OCI-LY3 (cell line): ENCODE data around the gene HMGCLL1.

Source experiments
- EZH2phosphoT487 ChIP-seq: fragments of 200-600 bp; shearing (Covaris generic); IDR thresholded peaks from 2 replicates; pipeline ENCODE4 v1.6.1; 2018; ENCODE audit warnings: antibody characterized with exemption, mixed run types, low read depth
- TF ChIP-seq, protein P1 (sequence below): fragments of 200-600, 300-600 bp; sonication (generic); IDR thresholded peaks from 2 replicates; pipeline ENCODE4 v1.5.1; 2014; ENCODE audit warnings: antibody characterized with exemption, low read length, low read depth

DNA sequence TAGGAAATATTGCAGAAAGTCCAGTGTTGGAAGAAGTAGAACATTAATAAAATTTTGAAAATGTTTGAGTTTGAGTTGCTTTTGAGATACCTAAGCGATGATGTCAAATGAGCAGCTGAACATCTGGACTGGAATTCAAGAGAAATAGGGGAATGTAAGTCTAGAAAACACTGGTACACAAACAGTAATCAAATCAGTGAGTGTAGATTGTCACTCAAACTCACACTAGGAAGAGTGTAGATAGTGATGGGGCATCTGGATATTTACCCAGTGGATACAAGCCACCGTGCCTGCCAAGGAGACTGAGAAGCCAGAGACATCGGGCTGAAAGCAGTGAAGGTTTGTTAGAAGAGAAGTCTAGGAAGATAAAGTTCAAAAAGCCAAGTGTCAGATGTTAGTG is 2.2 kb downstream of the HMGCLL1 start:
- TF ChIP-seq, protein P1, sequence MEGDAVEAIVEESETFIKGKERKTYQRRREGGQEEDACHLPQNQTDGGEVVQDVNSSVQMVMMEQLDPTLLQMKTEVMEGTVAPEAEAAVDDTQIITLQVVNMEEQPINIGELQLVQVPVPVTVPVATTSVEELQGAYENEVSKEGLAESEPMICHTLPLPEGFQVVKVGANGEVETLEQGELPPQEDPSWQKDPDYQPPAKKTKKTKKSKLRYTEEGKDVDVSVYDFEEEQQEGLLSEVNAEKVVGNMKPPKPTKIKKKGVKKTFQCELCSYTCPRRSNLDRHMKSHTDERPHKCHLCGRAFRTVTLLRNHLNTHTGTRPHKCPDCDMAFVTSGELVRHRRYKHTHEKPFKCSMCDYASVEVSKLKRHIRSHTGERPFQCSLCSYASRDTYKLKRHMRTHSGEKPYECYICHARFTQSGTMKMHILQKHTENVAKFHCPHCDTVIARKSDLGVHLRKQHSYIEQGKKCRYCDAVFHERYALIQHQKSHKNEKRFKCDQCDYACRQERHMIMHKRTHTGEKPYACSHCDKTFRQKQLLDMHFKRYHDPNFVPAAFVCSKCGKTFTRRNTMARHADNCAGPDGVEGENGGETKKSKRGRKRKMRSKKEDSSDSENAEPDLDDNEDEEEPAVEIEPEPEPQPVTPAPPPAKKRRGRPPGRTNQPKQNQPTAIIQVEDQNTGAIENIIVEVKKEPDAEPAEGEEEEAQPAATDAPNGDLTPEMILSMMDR, result no peak
- TF ChIP-seq EZH2phosphoT487, result no peak
